GM06990 (cell line): ENCODE results near the gene KRT33B.

Experiments used
- DNase-seq: peaks from one replicate; pipeline ENCODE4 v3.0.0-alpha.2; 2011; ENCODE audit not compliant: insufficient read length; ENCODE audit errors: extremely low read depth
- H3K27me3 ChIP-seq: replicated peaks from 2 replicates; pipeline ENCODE4 v1.6.0; 2011; ENCODE audit warnings: low read length; ENCODE audit not compliant: control insufficient read depth, insufficient read depth
- H3K36me3 ChIP-seq: 2 replicates; pipeline ENCODE4 v1.5.1; 2011; ENCODE audit warnings: low read length; ENCODE audit not compliant: control insufficient read depth, insufficient read depth
- H3K4me3 ChIP-seq: replicated peaks from 2 replicates; pipeline ENCODE4 v1.5.1; 2011; ENCODE audit warnings: low read depth, mild to moderate bottlenecking, control low read depth, low read length
- CTCF ChIP-seq: IDR thresholded peaks from 2 replicates; pipeline ENCODE4 v1.5.1; 2011; ENCODE audit warnings: low read length, control low read depth, mild to moderate bottlenecking, inconsistent platforms; ENCODE audit not compliant: insufficient read depth, poor library complexity, severe bottlenecking

Gene KRT33B

GRCh38 chr17:41415833-41416335, 46.3 kb upstream of the KRT33B start:
- no peak for DNase-seq
- no peaks in the 10 kb centered on the region for H3K27me3 ChIP-seq
- no peak overlapping the region for H3K4me3 ChIP-seq
- TF ChIP-seq CTCF: no peak
- no peaks in the 10 kb centered on the region for H3K36me3 ChIP-seq

- no peak for TF ChIP-seq CTCF
- H3K4me3 ChIP-seq: no peak overlapping the region
Measured at GRCh38 chr17:41415411-41415810, 45.8 kb upstream of the KRT33B start.

GRCh38 chr17:41413982-41414381, 44.4 kb upstream of the KRT33B start:
- no peak for DNase-seq
- H3K36me3 ChIP-seq: no peaks in the 10 kb centered on the region
- no peak overlapping the region for H3K4me3 ChIP-seq
- no peak for TF ChIP-seq CTCF
- H3K27me3 ChIP-seq: no peaks in the 10 kb centered on the region

More at GRCh38 chr17:41415411-41415810, 45.8 kb upstream of the KRT33B start:
- no peak for DNase-seq
- H3K36me3 ChIP-seq: no peaks in the 10 kb centered on the region
- H3K27me3 ChIP-seq: no peaks in the 10 kb centered on the region

- Histone ChIP-seq H3K36me3 (no peaks in the 10 kb centered on the region), H3K27me3 (no peaks in the 10 kb centered on the region), H3K4me3 (no peak overlapping the region)
- no peak for DNase-seq
- TF ChIP-seq CTCF: no peak
Measured at GRCh38 chr17:41413353-41413957, 43.8 kb upstream of the KRT33B start.

- Histone ChIP-seq H3K36me3 (no peaks in the 10 kb centered on the region), H3K4me3 (no peak overlapping the region), H3K27me3 (no peaks in the 10 kb centered on the region)
- DNase-seq: no peak
- no peak for TF ChIP-seq CTCF
Measured at GRCh38 chr17:41411072-41411840, 41.6 kb upstream of the KRT33B start.
